Stimulated activated CD8-positive, alpha-beta memory T cell treated with anti-CD3 and anti-CD28 coated beads, Interleukin-7, amount 100 ng/mL, for 4 hours (primary cell): ENCODE data around the gene KIF3B.
A peak's percentile ranks its signal among the peaks of the same experiment; 100 is the strongest.
"Not testable (repeated sequence)": the region's sequence is repeated elsewhere in the genome, so short reads cannot be mapped to it uniquely, and the experiment has no call there.

ENCODE experiments used
- DNase-seq, 2 donors: peaks; one replicate each; pipeline ENCODE4 v3.0.0-alpha.2; 2020; ENCODE audit warnings: low read depth in 2 of 2

Gene KIF3B

GRCh38 chr20:32329817-32330554 is 52.5 kb downstream of the KIF3B start:
- DNase-seq, result no peak

DNA sequence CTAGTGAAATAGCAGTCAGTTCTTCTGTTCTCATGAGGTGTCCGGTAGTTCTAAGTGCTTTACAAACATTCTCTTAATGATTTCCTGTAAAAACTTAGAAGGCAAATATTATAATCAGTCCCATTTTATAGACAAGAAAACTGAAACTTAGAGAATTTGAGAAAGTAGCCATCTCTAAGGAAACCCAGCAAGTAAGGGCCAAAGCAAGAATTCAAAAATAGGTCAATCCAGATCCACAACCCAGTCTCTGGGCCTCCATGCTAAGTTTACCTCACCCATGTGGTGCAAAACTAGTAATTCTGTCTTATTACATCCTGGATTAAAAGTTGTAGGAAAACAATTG is 53.1 kb downstream of the KIF3B start:
- no peak for DNase-seq

DNA sequence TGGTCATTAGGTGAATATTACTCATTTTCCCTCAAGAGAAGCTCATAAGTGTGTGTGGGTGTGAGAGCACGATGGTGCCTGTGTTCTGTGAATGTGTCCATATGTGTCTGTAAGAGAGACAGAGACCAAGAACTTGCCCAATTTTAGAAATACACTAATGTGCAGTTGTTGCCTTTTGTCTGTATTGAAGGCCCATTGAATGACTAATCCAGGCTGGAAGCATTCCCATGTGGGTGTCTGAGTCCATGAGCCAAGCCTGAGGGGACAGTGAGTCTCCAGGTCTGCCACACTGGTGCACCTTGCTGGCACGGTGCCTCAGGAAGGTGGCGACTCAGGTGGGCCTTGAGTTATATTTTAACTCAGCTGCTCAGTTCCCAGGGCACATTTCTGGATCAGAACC is 55.2 kb downstream of the KIF3B start:
- no peak for DNase-seq

- no peak for DNase-seq
Measured at GRCh38 chr20:32333181-32333987, 55.9 kb downstream of the KIF3B start.

DNA sequence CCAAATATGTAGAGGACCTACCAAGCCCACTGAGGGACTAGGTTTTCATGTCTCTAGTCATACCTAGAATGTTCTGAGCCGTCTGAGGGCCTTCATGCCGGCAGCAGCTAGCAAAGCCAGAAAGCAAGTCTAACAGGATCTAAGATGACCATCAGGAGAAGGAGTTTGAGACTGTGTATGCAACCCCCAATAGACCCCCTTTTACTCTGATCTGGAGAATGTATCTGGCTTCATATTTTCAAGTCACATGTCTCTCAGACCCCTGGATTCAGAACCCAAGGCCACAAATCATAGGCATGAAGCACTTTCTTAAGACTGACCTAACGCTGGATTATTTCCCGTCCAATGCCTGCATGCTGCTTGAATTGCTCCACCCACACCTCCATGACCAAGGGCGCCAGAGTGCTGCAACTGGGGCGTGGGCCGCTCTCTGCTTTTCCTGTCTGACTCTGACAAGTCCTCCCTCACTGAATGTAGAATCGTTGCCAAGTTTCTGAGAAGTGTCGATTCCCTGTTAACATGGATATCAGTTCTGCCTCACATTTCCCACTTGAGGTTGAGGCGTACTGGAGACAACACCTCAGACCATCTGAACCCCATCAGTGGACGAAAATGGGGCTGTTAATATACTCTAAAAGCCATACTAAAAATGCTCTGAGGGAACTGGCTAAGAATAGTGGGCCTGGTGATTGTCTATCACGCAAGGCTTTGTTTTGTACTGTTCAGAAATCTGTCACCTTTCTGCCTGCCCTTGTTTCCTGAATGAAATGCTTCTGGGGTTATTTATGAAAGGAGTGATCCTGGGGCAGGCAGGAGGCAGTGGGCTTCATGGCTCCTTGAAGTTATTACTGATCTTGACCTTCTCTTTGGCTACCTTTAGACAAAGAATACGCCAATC is 56.8 kb downstream of the KIF3B start:
- DNase-seq, result peak; percentile 36 to 50

GRCh38 chr20:32336918-32337347 is 59.5 kb downstream of the KIF3B start:
- no peak for DNase-seq

- no peak for DNase-seq
Measured at GRCh38 chr20:32337937-32338661, 60.6 kb downstream of the KIF3B start.

- no peak for DNase-seq
Measured at GRCh38 chr20:32338665-32339064, 61.2 kb downstream of the KIF3B start.

GRCh38 chr20:32339116-32339515 is 61.7 kb downstream of the KIF3B start:
- no peak for DNase-seq

DNA sequence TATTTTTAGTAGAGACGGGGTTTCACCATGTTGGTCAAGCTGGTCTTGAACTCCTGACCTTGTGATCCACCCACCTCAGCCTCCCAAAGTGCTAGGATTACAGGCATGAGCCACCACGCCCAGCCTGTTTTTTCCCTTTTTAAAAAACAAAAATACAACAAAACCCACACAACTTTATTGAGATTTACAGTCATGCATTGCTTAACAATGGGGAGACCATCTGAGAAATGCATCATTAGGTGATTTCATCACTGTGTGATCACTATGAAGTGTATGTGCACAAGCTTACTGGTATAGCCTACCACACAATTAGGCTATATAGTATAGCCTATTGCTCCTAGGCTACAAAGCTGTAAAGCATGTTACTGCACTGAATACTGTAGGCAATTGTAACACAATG is 63.6 kb downstream of the KIF3B start:
- DNase-seq, result not testable (repeated sequence)

- DNase-seq, result no peak
Measured at GRCh38 chr20:32343439-32343838, 66.0 kb downstream of the KIF3B start.

DNA sequence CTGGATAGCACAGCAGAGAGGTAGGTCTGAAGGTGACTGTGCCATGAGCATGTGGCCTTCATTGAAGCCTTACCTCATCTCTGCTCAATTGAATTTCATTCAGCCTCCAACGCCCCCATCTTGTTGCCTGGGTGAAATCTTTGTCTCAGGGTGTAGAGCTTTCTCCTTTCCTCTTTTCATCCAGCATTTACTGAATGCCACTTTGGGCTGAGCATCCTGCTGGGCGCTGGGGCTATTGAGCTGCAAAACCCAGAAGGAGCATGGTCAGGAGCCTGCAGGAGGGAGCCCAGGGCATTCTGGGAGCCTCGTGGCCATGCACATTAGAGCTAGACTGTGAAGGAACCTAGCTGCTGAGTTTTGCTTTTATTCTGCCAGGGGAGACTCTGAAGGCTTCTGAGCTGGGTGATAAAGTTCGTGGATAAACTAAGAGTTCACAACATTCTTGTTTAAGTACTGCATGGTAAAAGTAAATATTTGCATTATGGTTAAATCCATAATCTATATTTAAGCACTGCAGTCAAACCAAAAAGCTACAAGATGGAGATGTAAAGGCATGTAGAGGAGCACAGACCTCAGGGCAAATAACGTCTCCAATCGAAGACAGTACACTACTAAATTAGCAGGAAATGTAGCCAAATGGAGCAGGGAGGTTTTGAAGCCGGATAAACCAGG is 67.5 kb downstream of the KIF3B start:
- no peak for DNase-seq

DNA sequence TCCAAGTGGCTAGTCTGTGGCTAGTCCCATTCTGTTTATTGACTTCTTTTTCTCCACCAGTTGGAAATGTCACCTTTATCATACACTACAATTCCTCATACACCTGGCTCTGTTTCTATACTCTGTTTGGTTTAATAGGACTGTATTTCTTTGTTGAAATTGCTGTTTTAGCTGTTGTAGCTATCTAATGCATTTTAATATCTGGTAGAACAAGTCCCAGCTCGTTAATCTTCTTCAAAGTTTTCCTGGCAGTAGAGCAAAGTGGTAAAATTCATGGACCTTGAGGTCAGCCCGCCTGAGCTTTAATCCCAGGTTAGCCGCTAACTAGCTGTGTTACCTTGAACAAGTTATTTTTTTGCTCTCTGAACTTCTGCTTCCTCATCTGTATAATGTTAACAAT is 70.8 kb downstream of the KIF3B start:
- no peak for DNase-seq

DNA sequence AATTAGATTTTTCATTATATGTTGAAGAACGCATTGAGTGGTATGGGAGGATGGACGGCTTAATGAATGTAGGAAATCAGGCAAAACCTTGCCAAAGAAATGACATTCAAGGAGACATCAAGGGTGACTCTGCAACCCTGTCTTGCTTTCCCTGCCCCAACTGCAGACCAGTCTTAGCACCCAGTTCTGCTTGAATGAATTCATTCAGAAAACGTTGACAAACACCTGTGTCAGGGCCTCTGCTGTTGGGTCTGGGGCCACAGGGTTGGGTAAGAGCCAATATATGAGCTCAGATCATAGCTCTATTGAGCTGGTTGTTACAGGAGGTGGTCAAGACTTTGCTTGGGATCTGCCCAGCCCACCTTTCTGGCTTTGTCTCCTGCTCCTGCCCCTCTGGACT is 73.0 kb downstream of the KIF3B start:
- no peak for DNase-seq

DNA sequence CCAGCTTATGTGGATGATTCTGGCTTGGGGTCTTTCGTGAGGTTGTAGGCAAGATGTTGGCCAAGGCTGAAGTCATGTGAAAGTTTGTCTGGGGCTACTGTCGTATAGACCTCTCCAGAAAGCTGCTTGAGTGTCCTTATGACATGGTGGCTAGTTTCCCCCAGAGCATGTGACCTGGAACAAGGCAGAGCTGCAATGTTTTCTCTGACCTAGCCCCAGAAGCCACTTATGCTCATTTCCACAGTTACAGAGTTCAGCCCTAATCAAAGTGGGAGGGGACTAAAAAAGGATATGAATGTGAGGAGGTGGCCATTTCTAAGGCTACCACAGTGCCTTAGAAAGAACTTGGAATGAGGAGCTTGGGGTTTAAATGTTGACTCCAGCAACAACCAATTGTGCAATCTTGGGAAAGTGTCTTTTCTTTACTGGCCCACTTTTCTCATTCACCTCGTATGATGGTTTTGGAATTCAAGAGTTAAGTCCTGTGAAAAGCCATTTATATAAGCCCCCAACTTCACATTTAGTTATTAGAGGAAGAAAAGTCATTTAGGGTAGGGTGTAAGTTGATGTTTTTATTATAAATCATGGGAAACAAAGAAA is 74.8 kb downstream of the KIF3B start:
- DNase-seq, result no peak

DNA sequence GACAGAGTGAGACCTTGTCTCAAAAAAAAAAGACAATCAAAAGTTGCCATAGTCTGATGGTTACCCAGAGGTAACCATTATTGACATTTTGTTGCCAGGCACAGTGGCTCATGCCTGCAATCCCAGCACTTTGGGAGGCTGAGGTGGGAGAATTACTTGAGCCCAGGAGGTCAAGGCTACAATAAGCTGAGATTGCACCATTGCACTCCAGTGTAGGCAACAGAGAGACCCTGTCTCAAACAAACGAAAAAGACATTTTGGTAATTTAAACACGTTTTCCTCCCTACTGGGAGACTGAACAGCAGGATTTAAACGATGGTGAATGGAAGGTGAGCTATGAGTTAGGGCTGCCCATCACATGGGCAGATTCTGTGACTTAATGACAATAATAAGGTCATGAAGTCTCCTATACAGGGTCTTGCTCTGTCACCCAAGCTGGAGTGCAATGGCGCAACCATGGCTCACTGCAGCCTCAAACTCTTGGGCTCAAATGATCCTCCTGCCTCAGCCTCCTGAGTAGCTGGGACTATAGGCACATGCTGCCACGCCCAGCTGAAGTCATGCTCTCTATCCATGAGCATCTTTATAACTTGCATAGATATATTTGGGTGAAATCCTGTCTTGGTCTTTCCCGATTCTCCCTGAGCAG is 76.5 kb downstream of the KIF3B start:
- DNase-seq, result no peak

GRCh38 chr20:32354592-32355416 is 77.4 kb downstream of the KIF3B start:
- DNase-seq, result no peak

GRCh38 chr20:32355417-32355841 is 78.0 kb downstream of the KIF3B start:
- no peak for DNase-seq
